ENCODE measurements around the gene FYB1.

Gene FYB1

DNA sequence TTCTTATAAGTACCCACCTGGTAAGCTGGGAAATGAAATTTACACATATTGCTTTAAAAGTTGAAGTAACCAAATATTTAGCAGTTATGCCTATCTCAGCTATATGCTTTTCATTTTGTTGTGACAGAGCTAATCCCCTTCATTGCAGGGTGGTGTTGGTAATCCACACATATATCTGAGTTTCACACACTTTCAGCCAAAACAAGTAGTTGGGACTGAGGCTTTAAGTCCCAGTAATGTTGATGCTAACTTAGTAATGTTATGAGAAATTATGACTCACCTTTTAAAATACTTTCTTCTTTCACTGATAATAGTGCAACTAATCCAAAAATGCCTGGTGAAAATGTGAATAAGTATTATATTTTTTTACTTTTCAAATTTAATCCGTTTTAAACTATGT lies 126.0 kb downstream of the FYB1 start:
- TF ChIP-seq, protein P1, sequence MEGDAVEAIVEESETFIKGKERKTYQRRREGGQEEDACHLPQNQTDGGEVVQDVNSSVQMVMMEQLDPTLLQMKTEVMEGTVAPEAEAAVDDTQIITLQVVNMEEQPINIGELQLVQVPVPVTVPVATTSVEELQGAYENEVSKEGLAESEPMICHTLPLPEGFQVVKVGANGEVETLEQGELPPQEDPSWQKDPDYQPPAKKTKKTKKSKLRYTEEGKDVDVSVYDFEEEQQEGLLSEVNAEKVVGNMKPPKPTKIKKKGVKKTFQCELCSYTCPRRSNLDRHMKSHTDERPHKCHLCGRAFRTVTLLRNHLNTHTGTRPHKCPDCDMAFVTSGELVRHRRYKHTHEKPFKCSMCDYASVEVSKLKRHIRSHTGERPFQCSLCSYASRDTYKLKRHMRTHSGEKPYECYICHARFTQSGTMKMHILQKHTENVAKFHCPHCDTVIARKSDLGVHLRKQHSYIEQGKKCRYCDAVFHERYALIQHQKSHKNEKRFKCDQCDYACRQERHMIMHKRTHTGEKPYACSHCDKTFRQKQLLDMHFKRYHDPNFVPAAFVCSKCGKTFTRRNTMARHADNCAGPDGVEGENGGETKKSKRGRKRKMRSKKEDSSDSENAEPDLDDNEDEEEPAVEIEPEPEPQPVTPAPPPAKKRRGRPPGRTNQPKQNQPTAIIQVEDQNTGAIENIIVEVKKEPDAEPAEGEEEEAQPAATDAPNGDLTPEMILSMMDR (IDR thresholded peaks at IDR 0.05; ENCODE audit: insufficient read depth, low read depth, low read length, missing control alignments): no peak
- H3K4me3 ChIP-seq (ENCODE audit: low read depth, low read length): no peak overlapping the region
- DNase-seq (ENCODE audit: low read depth): no peak

DNA sequence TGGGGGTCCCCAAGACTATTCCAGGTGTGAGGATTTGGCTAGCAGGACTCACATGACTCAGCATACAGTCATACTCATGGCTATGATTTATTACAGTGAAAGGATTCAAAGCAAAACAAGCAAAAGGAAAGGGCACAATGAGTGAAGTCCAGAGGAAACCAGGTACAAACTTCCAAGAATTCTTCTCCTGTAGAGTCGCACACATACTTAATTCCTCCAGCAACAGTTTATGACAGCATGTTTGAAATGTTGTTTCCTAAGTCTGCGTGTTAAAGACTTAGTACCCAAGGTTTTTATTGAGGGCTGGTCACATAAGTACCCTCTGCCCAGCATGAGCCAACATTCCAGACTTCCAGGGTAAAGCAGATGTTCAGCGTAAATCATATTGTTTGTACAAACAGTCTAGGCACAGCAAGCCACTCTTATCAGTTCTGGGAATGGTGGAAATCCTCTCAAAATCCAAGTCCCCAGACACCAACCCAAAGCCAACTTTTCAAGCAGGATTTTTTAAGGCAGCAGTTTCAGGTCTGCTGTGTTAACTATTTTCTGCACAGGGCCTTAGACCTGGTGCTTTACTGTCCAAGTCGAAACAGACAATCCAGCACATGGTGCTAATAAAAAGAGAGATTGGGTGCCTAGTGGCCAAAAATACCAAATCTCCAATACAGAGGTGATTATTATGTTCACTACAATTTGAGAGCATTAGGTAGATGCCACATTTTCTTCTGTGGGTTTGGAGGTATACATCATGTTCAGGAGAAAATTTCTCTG lies 126.6 kb downstream of the FYB1 start:
- no peak for DNase-seq (ENCODE audit: low read depth)
- no peak overlapping the region for H3K4me3 ChIP-seq (ENCODE audit: low read depth, low read length)
- TF ChIP-seq, protein P1 (IDR thresholded peaks at IDR 0.05; ENCODE audit: insufficient read depth, low read depth, low read length, missing control alignments): no peak

DNA sequence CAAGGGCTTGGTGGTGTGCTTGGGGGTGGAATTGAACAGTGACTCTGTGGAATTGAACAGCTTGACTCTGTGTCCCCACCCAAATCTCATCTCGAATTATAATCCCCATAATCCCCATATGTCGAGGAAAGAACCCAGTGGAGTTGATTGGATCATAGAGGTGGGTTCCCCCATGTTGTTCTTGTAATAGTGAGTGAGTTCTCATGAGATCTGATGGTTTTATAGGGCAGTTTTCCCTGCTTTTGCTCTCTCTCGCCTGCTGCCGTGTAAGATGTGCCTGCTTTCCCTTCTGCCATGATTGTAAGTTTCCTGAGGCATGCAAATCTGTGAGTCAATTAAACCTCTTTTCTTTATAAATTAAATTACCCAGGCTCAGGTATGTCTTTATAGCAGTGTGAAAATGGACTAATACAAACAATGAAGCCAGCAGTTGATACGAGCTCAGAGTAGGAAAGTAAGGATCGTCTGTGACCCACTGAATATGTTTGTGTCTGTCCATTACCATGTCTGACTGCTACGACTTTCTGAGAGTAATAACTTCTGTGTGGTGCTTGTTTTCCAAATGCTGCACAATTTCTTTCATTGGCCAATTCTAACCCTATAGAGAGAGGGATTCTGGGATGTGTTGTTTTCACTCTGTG lies 127.3 kb downstream of the FYB1 start:
- H3K4me3 ChIP-seq (ENCODE audit: low read depth, low read length): no peak overlapping the region
- DNase-seq (ENCODE audit: low read depth): no peak
- TF ChIP-seq, protein P1 (IDR thresholded peaks at IDR 0.05; ENCODE audit: insufficient read depth, low read depth, low read length, missing control alignments): no peak

DNA sequence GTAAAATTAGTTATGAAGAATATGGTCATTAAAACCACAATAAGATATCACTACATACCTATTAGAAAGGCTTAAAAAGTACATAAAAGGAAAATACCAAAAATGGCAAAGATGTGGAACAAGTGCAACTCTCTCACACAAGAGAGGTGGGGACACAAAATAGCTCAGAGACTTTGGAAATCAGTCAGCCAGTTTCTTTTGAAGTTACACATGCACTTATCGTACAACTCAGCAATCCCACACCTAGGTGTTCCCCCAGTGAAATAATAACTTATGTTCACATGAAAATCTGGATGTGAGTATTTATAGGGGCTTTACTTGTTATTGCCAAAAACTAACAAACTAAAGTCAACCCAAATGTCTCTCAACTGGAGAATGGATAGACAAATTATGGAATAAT lies 135.4 kb downstream of the FYB1 start:
- DNase-seq (ENCODE audit: low read depth): no peak
- TF ChIP-seq, protein P1 (IDR thresholded peaks at IDR 0.05; ENCODE audit: insufficient read depth, low read depth, low read length, missing control alignments): no peak
- no peak overlapping the region for H3K4me3 ChIP-seq (ENCODE audit: low read depth, low read length)

DNA sequence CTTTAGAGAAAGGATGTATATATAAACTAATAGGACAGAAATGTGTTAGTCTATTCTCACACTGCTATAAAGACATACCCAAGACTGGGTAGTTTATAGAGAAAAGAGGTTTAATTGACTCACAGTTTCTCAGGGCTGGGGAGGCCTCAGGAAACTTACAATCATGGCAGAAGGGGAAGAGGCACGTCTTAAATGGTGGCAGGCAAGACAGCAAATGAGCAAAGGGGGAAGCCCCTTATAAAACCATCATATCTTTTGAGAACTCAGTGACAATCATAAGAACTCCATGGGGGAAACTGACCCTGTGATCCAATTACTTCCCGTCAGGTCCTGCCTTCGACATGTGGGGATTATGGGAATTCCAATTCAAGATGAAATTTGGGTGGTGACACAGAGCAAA lies 136.4 kb downstream of the FYB1 start:
- no peak overlapping the region for H3K4me3 ChIP-seq (ENCODE audit: low read depth, low read length)
- TF ChIP-seq, protein P1 (IDR thresholded peaks at IDR 0.05; ENCODE audit: insufficient read depth, low read depth, low read length, missing control alignments): no peak
- no peak for DNase-seq (ENCODE audit: low read depth)

DNA sequence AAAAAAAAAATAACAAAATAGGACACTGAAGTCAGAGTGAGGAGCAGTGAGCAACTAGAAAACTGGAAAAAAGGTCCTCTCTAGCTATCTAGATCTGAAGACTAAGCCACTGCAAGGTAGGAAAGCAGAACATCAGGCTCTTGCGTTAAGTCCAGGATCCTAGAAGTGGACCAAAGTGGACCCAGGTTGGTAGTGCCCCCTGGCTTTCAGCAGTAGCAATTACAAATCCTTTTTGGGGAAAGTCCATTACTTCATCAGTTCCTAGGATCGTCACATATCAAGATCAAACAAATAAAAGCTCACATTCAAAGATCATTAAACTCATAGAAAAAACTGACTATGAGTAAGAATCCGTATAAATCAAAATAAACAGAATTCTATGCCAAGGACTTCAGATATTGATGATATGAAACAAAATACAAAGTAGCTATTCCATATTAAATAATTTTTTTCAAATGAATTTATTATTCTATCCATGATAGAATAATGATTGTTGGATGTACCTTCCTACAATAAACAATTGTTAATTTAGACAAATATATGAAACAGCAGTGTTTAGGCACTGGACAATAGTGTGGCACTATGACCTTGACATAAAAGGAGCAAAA lies 138.7 kb downstream of the FYB1 start:
- DNase-seq (ENCODE audit: low read depth): peak; percentile 78
- H3K4me3 ChIP-seq (ENCODE audit: low read depth, low read length): no peak overlapping the region
- TF ChIP-seq, protein P1 (IDR thresholded peaks at IDR 0.05; ENCODE audit: insufficient read depth, low read depth, low read length, missing control alignments): peak; percentile 70

Measured in GM12865 (cell line).